Measurements from ENCODE around the gene VEPH1. TPM values are rescaled to one million over a fixed set of nuclear protein-coding genes. Genes with fewer than 3 reads are reported as not detected.

VEPH1 gene
- total RNA-seq, 1 experiment from 2014 or later: 0.51 TPM

DNA sequence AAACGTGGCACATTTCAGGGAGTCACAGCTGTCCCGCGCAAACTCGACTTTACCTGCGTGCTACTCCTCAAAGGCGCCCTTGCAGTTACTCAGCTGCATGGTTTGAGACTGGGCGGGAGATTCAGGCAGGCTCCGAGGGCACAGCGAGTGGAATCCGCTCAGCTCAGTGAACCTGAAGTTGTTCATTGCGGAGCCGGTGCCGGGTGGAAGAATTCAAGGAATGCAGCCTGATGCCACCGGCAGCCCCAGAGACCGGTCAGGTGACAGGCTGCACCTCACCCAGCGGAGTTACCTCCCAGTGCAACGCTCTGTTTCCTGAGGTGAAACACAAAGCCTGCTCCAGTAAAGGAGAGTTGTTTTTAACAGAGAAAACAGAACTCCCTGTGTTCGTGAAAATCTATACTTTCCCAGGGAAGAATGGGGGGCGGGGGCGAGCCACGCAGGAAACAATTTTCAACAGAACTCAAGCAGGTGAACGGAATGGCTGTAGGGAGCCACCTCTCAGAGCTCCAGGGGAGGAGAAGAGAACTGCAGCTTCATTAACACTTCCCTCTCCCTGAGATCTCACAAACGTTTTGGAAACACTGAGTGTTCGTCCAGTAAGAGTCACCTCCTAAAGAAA is 3.8 kb downstream of the VEPH1 start:
- ChIA-PET POLR2A (no interaction called here), CTCF (interaction anchor here (0.7 kb wide), 1 partner anchor 353 kb away, joined by 4 read pairs; no protein-coding TSS in a partner anchor)
- DNase-seq (ENCODE audit: low read depth, low spot score): no peak
- Histone ChIP-seq H3K4me3 (ENCODE audit: low read depth in 2 of 2, low read length in 2 of 2) (peak overlapping the region; percentile 21 to 54; a peak in 3 of 4 replicates), H3K36me3 (ENCODE audit: control insufficient read depth, insufficient read depth, low read length) (no peaks in the 10 kb centered on the region), H3K4me1 (ENCODE audit: control insufficient read depth, insufficient read depth, low read length) (peaks cover 11% of the 10 kb centered on the region), H3K27ac (ENCODE audit: low read length) (no peak overlapping the region), H3K9me3 (ENCODE audit: control insufficient read depth, insufficient read depth, low read depth, low read length) (no peaks in the 10 kb centered on the region), H3K27me3 (ENCODE audit: control insufficient read depth, insufficient read depth, low read length) (peaks cover 19% of the 10 kb centered on the region)
- TF ChIP-seq, protein P1, sequence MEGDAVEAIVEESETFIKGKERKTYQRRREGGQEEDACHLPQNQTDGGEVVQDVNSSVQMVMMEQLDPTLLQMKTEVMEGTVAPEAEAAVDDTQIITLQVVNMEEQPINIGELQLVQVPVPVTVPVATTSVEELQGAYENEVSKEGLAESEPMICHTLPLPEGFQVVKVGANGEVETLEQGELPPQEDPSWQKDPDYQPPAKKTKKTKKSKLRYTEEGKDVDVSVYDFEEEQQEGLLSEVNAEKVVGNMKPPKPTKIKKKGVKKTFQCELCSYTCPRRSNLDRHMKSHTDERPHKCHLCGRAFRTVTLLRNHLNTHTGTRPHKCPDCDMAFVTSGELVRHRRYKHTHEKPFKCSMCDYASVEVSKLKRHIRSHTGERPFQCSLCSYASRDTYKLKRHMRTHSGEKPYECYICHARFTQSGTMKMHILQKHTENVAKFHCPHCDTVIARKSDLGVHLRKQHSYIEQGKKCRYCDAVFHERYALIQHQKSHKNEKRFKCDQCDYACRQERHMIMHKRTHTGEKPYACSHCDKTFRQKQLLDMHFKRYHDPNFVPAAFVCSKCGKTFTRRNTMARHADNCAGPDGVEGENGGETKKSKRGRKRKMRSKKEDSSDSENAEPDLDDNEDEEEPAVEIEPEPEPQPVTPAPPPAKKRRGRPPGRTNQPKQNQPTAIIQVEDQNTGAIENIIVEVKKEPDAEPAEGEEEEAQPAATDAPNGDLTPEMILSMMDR (IDR thresholded peaks at IDR 0.05): no peak
- TF ChIP-seq TCF7L2 (IDR thresholded peaks at IDR 0.05; ENCODE audit: low read depth, low read length) (no peak), POLR2AphosphoS5 (IDR thresholded peaks at IDR 0.05; ENCODE audit: low read depth, low read length) (no peak), SIN3A (IDR thresholded peaks at IDR 0.05; ENCODE audit: borderline replicate concordance, insufficient read depth, low read depth, low read length) (no peak)
- TF ChIP-seq, protein P2, sequence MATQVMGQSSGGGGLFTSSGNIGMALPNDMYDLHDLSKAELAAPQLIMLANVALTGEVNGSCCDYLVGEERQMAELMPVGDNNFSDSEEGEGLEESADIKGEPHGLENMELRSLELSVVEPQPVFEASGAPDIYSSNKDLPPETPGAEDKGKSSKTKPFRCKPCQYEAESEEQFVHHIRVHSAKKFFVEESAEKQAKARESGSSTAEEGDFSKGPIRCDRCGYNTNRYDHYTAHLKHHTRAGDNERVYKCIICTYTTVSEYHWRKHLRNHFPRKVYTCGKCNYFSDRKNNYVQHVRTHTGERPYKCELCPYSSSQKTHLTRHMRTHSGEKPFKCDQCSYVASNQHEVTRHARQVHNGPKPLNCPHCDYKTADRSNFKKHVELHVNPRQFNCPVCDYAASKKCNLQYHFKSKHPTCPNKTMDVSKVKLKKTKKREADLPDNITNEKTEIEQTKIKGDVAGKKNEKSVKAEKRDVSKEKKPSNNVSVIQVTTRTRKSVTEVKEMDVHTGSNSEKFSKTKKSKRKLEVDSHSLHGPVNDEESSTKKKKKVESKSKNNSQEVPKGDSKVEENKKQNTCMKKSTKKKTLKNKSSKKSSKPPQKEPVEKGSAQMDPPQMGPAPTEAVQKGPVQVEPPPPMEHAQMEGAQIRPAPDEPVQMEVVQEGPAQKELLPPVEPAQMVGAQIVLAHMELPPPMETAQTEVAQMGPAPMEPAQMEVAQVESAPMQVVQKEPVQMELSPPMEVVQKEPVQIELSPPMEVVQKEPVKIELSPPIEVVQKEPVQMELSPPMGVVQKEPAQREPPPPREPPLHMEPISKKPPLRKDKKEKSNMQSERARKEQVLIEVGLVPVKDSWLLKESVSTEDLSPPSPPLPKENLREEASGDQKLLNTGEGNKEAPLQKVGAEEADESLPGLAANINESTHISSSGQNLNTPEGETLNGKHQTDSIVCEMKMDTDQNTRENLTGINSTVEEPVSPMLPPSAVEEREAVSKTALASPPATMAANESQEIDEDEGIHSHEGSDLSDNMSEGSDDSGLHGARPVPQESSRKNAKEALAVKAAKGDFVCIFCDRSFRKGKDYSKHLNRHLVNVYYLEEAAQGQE (IDR thresholded peaks at IDR 0.05; ENCODE audit: insufficient read depth in 1 of 2, low read depth in 2 of 2, low read length in 1 of 2): no peak
- ATAC-seq: peak; percentile 78
- BruUV-seq (replicated peaks): no TSS peak
- in situ Hi-C loops (cut with HindIII; ENCODE audit: low pct_unique_long_range_greater_than_20kb, low sequenced_read_pairs) (no loop called here), intact Hi-C loops (cut with micrococcal nuclease; ENCODE audit: unreplicated experiment) (no loop called here)

DNA sequence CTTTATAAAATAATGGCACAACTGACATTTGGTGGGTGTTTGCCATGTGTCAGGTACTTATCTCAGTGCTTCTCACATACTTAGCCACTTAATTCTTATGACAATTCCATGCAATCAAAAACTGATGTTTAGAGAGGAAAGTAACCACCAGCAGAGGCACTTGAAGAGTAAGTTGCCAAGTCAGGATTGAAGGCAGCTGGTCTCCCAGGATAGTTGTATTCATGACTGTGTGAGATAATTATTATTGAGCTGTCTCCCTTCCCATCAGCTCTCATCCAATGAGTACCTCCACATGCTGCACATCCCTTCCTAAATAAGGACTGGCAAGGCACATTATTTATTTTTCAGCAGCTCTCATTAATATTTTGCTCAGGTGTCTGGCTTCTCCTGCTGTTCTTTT is 4.8 kb downstream of the VEPH1 start:
- Histone ChIP-seq H3K9me3 (ENCODE audit: control insufficient read depth, insufficient read depth, low read depth, low read length) (no peaks in the 10 kb centered on the region), H3K4me1 (ENCODE audit: control insufficient read depth, insufficient read depth, low read length) (peaks cover 11% of the 10 kb centered on the region), H3K4me3 (ENCODE audit: low read depth in 2 of 2, low read length in 2 of 2) (no peak overlapping the region), H3K36me3 (ENCODE audit: control insufficient read depth, insufficient read depth, low read length) (no peaks in the 10 kb centered on the region), H3K27me3 (ENCODE audit: control insufficient read depth, insufficient read depth, low read length) (peaks cover 19% of the 10 kb centered on the region), H3K27ac (ENCODE audit: low read length) (no peak overlapping the region)
- TF ChIP-seq TCF7L2 (IDR thresholded peaks at IDR 0.05; ENCODE audit: low read depth, low read length): no peak
- no peak for TF ChIP-seq POLR2AphosphoS5 (IDR thresholded peaks at IDR 0.05; ENCODE audit: low read depth, low read length)
- TF ChIP-seq, protein P2 (IDR thresholded peaks at IDR 0.05; ENCODE audit: insufficient read depth in 1 of 2, low read depth in 2 of 2, low read length in 1 of 2): no peak
- TF ChIP-seq SIN3A (IDR thresholded peaks at IDR 0.05; ENCODE audit: borderline replicate concordance, insufficient read depth, low read depth, low read length): no peak
- TF ChIP-seq, protein P1 (IDR thresholded peaks at IDR 0.05): no peak
- no peak for ATAC-seq
- BruUV-seq (replicated peaks): no TSS peak
- CTCF ChIA-PET: interaction anchor here (0.5 kb wide), 1 partner anchor 1090 kb away, joined by 7 read pairs; no protein-coding TSS in a partner anchor
- POLR2A ChIA-PET: no interaction called here
- no peak for DNase-seq (ENCODE audit: low read depth, low spot score)
- intact Hi-C loops (cut with micrococcal nuclease; ENCODE audit: unreplicated experiment) (no loop called here), in situ Hi-C loops (cut with HindIII; ENCODE audit: low pct_unique_long_range_greater_than_20kb, low sequenced_read_pairs) (no loop called here)
